Liver (tissue), 9 donors: ENCODE results near the gene NDC80. TPM values are rescaled to one million over a fixed set of nuclear protein-coding genes. Genes with fewer than 3 reads are reported as not detected.

Experiments
- DNase-seq: peaks from one replicate; pipeline ENCODE4 v3.0.0-alpha.2; 2017; ENCODE audit warnings: low spot score
- H3K27ac ChIP-seq, 2 donors: one replicate each; pipeline ENCODE4 v1.7.0; 2013; ENCODE audit warnings: inconsistent platforms in 2 of 2, low read length in 2 of 2, control low read depth in 1 of 2, low read depth in 1 of 2, mild to moderate bottlenecking in 1 of 2
- H3K27me3 ChIP-seq, 4 donors: one replicate each; pipeline versions ENCODE4 v1.6.1 to v1.7.0; 2013; ENCODE audit warnings: low read length in 3 of 4, inconsistent platforms in 1 of 4, mild to moderate bottlenecking in 1 of 4, moderate library complexity in 1 of 4; ENCODE audit not compliant: control insufficient read depth in 4 of 4, insufficient read depth in 4 of 4
- H3K36me3 ChIP-seq, 4 donors: one replicate each; pipeline versions ENCODE4 v1.6.1 to v1.7.0; 2013; ENCODE audit warnings: low read length in 3 of 4, mild to moderate bottlenecking in 3 of 4, low read depth in 1 of 4, moderate library complexity in 1 of 4; ENCODE audit not compliant: control insufficient read depth in 4 of 4, insufficient read depth in 3 of 4
- H3K4me1 ChIP-seq, 4 donors: one replicate each; pipeline versions ENCODE4 v1.6.1 to v1.7.0; 2013; ENCODE audit warnings: low read length in 3 of 4, mild to moderate bottlenecking in 3 of 4, moderate library complexity in 1 of 4; ENCODE audit not compliant: control insufficient read depth in 4 of 4, insufficient read depth in 4 of 4
- H3K4me3 ChIP-seq, 3 donors: one replicate each; pipeline versions ENCODE4 v1.6.1 to v1.7.0; 2013; ENCODE audit warnings: low read length in 3 of 3, control low read depth in 1 of 3, low read depth in 1 of 3, mild to moderate bottlenecking in 1 of 3
- H3K9ac ChIP-seq, 2 donors: one replicate each; pipeline ENCODE4 v1.7.0; 2013; ENCODE audit warnings: low read length in 2 of 2, mild to moderate bottlenecking in 2 of 2, moderate library complexity in 2 of 2, control low read depth in 1 of 2, low read depth in 1 of 2
- H3K9me3 ChIP-seq, 4 donors: one replicate each; pipeline versions ENCODE4 v1.6.1 to v1.7.0; 2013; ENCODE audit warnings: low read length in 3 of 4; ENCODE audit not compliant: control insufficient read depth in 4 of 4
- ATF3 ChIP-seq: IDR thresholded peaks from 2 replicates; pipeline ENCODE4 v1.6.1; 2016; ENCODE audit warnings: antibody characterized with exemption
- CTCF ChIP-seq: fragments of 150-350 bp; IDR thresholded peaks from 2 replicates; pipeline ENCODE4 v1.5.1; 2017; ENCODE audit warnings: improper control_type of control experiment, low read depth, low read length; ENCODE audit not compliant: missing input control
- EGR1 ChIP-seq, 2 donors: IDR thresholded peaks; 2 replicates each; pipeline ENCODE4 v1.6.1; 2016 to 2018; ENCODE audit warnings: antibody characterized with exemption in 2 of 2, low read depth in 2 of 2
- FOXA2 ChIP-seq: IDR thresholded peaks from 2 replicates; pipeline ENCODE4 v1.6.1; 2016; ENCODE audit warnings: antibody characterized with exemption
- GABPA ChIP-seq, 2 donors: IDR thresholded peaks in 1 of 2; conservative IDR thresholded peaks in 1 of 2; 2 replicates each; pipeline ENCODE4 v1.6.1; 2016; ENCODE audit warnings: antibody characterized with exemption in 2 of 2, mild to moderate bottlenecking in 1 of 2, moderate library complexity in 1 of 2
- HNF4G ChIP-seq: IDR thresholded peaks from 2 replicates; pipeline ENCODE4 v1.6.1; 2016; ENCODE audit warnings: antibody characterized with exemption
- NR2F2 ChIP-seq: IDR thresholded peaks from 2 replicates; pipeline ENCODE4 v1.6.1; 2016; ENCODE audit warnings: antibody characterized with exemption
- RAD21 ChIP-seq, 2 donors: IDR thresholded peaks; 2 replicates each; pipeline ENCODE4 v1.6.1; 2016; ENCODE audit warnings: antibody characterized with exemption in 2 of 2, mild to moderate bottlenecking in 2 of 2
- RXRA ChIP-seq, 2 donors: IDR thresholded peaks; 2 replicates each; pipeline ENCODE4 v1.6.1; 2017 to 2018; ENCODE audit warnings: antibody characterized with exemption in 2 of 2, mild to moderate bottlenecking in 1 of 2
- SP1 ChIP-seq: IDR thresholded peaks from 2 replicates; pipeline ENCODE4 v1.6.1; 2018; ENCODE audit warnings: antibody characterized with exemption, mild to moderate bottlenecking
- TAF1 ChIP-seq: conservative IDR thresholded peaks from 2 replicates; pipeline ENCODE4 v1.6.1; 2016; ENCODE audit warnings: antibody characterized with exemption, mild to moderate bottlenecking
- YY1 ChIP-seq: IDR thresholded peaks from 2 replicates; pipeline ENCODE4 v1.6.1; 2016; ENCODE audit warnings: antibody characterized with exemption, mild to moderate bottlenecking
- WGBS: extraction: QIAGEN DNeasy Blood & Tissue Kit; methylation state at CpG from one replicate; pipeline ENCODE4 v1.1.7; 2013; 5-methylcytosine and 5-hydroxymethylcytosine counted together
- polyA plus RNA-seq, 2 donors: library from polyadenylated mRNA; stranded (reverse) in 1 of 2; unstranded in 1 of 2; fragments of 200-250 nt in 1 of 2; fragments of >200 nt in 1 of 2; fragmentation: Nextera tagmentation in 1 of 2; extraction: Ambion mirVana in 1 of 2; gene quantifications; one replicate each; pipeline versions ENCODE4 v1.2.1 to v1.2.3, GENCODE V29; 2013 to 2015
- total RNA-seq, 2 donors: library from RNA; depleted of rRNA; stranded (reverse); fragments of >200 nt; gene quantifications; one replicate each; pipeline ENCODE4 v1.2.3, GENCODE V29; 2014
- TF ChIP-seq, protein P1 (sequence below): IDR thresholded peaks from 2 replicates; pipeline ENCODE4 v1.6.1; 2016; ENCODE audit warnings: antibody characterized with exemption, mild to moderate bottlenecking
- TF ChIP-seq, protein P2 (sequence below): IDR thresholded peaks from 2 replicates; pipeline ENCODE4 v1.6.1; 2016; ENCODE audit warnings: antibody characterized with exemption
- donor health status: healthy.
- donor health status: healthy.
- donor health status: healthy.
- donor health status: healthy.
- donor health status: healthy.

Gene NDC80
- total and polyA plus RNA-seq, 4 donors: 0.08 to 33.8 (median 1.0) TPM

GRCh38 chr18:2529154-2529553 is 42.2 kb upstream of the NDC80 start:
- Histone ChIP-seq H3K36me3 (no peaks in the 10 kb centered on the region), H3K9ac (no peak overlapping the region), H3K27ac (no peak overlapping the region), H3K27me3 (no peaks in the 10 kb centered on the region), H3K4me3 (no peak overlapping the region), H3K4me1 (no peaks in the 10 kb centered on the region), H3K9me3 (no peaks in the 10 kb centered on the region)
- DNase-seq: no peak
- WGBS: 97% methylated on average over 7 of the region's 7 CpGs
- TF ChIP-seq FOXA2 (no peak), CTCF (no peak), TAF1 (no peak)
- TF ChIP-seq, protein P1, sequence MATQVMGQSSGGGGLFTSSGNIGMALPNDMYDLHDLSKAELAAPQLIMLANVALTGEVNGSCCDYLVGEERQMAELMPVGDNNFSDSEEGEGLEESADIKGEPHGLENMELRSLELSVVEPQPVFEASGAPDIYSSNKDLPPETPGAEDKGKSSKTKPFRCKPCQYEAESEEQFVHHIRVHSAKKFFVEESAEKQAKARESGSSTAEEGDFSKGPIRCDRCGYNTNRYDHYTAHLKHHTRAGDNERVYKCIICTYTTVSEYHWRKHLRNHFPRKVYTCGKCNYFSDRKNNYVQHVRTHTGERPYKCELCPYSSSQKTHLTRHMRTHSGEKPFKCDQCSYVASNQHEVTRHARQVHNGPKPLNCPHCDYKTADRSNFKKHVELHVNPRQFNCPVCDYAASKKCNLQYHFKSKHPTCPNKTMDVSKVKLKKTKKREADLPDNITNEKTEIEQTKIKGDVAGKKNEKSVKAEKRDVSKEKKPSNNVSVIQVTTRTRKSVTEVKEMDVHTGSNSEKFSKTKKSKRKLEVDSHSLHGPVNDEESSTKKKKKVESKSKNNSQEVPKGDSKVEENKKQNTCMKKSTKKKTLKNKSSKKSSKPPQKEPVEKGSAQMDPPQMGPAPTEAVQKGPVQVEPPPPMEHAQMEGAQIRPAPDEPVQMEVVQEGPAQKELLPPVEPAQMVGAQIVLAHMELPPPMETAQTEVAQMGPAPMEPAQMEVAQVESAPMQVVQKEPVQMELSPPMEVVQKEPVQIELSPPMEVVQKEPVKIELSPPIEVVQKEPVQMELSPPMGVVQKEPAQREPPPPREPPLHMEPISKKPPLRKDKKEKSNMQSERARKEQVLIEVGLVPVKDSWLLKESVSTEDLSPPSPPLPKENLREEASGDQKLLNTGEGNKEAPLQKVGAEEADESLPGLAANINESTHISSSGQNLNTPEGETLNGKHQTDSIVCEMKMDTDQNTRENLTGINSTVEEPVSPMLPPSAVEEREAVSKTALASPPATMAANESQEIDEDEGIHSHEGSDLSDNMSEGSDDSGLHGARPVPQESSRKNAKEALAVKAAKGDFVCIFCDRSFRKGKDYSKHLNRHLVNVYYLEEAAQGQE: no peak

DNA sequence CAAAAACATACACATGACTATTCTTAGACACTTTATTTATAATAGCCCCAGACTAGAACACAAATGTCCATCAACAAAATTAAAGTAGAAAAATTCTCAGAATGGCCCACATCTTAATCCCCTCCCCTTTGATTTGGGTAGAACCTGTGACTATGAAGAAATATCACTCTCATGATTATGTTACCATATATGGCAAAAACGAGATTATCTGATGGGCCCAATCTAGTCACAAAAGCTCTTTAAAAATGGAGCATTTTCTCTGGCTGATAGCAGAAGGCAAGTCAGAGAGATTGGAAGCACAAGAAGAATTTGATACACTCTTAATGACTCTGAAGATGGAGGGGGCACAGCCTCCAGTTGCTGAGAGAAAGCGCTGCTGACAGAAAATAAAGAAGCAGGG is 39.6 kb upstream of the NDC80 start:
- Histone ChIP-seq H3K9me3 (no peaks in the 10 kb centered on the region), H3K27ac (no peak overlapping the region), H3K36me3 (no peaks in the 10 kb centered on the region), H3K4me3 (no peak overlapping the region), H3K9ac (no peak overlapping the region), H3K27me3 (no peaks in the 10 kb centered on the region), H3K4me1 (no peaks in the 10 kb centered on the region)
- 97% methylated on average over 2 of the region's 2 CpGs for WGBS
- TF ChIP-seq TAF1 (no peak), RAD21 (IDR thresholded peaks at IDR 0.05) (no peak), ATF3 (no peak), FOXA2 (no peak), YY1 (no peak), EGR1 (IDR thresholded peaks at IDR 0.05; ENCODE audit: low read depth in 2 of 2) (no peak), NR2F2 (no peak), SP1 (no peak), HNF4G (no peak), GABPA (IDR thresholded peaks at IDR 0.05 in 1 of 2, conservative IDR thresholded peaks at IDR 0.05 in 1 of 2) (no peak), RXRA (IDR thresholded peaks at IDR 0.05) (no peak)
- TF ChIP-seq, protein P2, sequence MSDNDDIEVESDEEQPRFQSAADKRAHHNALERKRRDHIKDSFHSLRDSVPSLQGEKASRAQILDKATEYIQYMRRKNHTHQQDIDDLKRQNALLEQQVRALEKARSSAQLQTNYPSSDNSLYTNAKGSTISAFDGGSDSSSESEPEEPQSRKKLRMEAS: no peak
- TF ChIP-seq, protein P1: no peak
- DNase-seq: no peak
